Skeletal muscle tissue (tissue), 4 donors: Measurements from ENCODE around the gene EMILIN1. TPM values are rescaled to one million over a fixed set of nuclear protein-coding genes. Genes with fewer than 3 reads are reported as not detected.

ENCODE experiments used
- H3K27ac ChIP-seq: one replicate; pipeline ENCODE4 v1.7.0; 2013; ENCODE audit warnings: mild to moderate bottlenecking, low read depth, low read length, inconsistent platforms
- H3K27me3 ChIP-seq, 3 donors: one replicate each; pipeline ENCODE4 v1.7.0; 2013; ENCODE audit warnings: low read length in 3 of 3; ENCODE audit not compliant: control insufficient read depth in 3 of 3, insufficient read depth in 3 of 3
- H3K36me3 ChIP-seq, 3 donors: one replicate each; pipeline ENCODE4 v1.7.0; 2013; ENCODE audit warnings: low read length in 3 of 3; ENCODE audit not compliant: control insufficient read depth in 3 of 3, insufficient read depth in 3 of 3
- H3K4me1 ChIP-seq, 3 donors: one replicate each; pipeline ENCODE4 v1.7.0; 2013; ENCODE audit warnings: low read length in 3 of 3, mild to moderate bottlenecking in 3 of 3; ENCODE audit not compliant: control insufficient read depth in 3 of 3, insufficient read depth in 3 of 3
- H3K4me3 ChIP-seq, 3 donors: one replicate each; pipeline ENCODE4 v1.7.0; 2013; ENCODE audit warnings: low read length in 3 of 3
- H3K9ac ChIP-seq, 3 donors: one replicate each; pipeline ENCODE4 v1.7.0; 2013; ENCODE audit warnings: low read length in 3 of 3, mild to moderate bottlenecking in 3 of 3, moderate library complexity in 2 of 3, low read depth in 1 of 3
- H3K9me3 ChIP-seq, 3 donors: one replicate each; pipeline ENCODE4 v1.7.0; 2013; ENCODE audit warnings: low read length in 3 of 3; ENCODE audit not compliant: control insufficient read depth in 3 of 3
- total RNA-seq: library from RNA; depleted of rRNA; stranded (reverse); fragments of >200 nt; gene quantifications from one replicate; pipeline ENCODE4 v1.2.3, GENCODE V29; 2014
- donor health status: Osteomylitis.

The EMILIN1 gene
- total RNA-seq, 1 donor from 2014 or later, result 61.6 TPM

DNA sequence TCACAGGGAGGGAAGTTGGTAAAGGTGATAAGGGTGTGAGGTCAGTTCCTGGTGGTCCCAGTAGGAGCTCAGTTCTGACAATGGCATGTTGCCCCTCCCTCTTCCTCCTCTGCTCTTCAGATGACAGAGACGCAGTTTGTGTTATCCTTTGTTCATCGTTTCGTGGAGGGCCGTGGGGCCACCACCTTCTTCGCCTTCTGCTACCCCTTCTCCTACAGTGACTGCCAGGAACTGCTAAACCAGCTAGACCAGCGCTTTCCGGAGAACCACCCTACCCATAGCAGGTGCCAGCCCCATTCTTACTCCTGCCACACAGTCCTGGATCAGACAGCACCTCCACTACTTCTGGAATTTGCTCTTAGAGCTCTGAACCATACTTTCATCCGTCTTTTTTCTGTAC, 24.6 kb upstream of the EMILIN1 start:
- Histone ChIP-seq H3K9me3 (no peaks in the 10 kb centered on the region), H3K4me1 (peaks cover 18 to 25% (median 20%) of the 10 kb centered on the region in 3 donors), H3K27me3 (no peaks in the 10 kb centered on the region), H3K27ac (no peak overlapping the region), H3K36me3 (peaks cover 31 to 50% (median 49%) of the 10 kb centered on the region in 3 donors), H3K9ac (no peak overlapping the region), H3K4me3 (no peak overlapping the region)

- peaks cover 31 to 59% (median 55%) of the 10 kb centered on the region in 3 donors for H3K36me3 ChIP-seq
- no peaks in the 10 kb centered on the region for H3K27me3 ChIP-seq
- H3K4me1 ChIP-seq, result peaks cover 12 to 19% (median 14%) of the 10 kb centered on the region in 3 donors
- no peak overlapping the region for H3K27ac ChIP-seq
- H3K4me3 ChIP-seq, result no peak overlapping the region
- H3K9me3 ChIP-seq, result no peaks in the 10 kb centered on the region
- no peak overlapping the region for H3K9ac ChIP-seq
These were observed 23.7 kb upstream of the EMILIN1 start for GRCh38 chr2:27054721-27055120.

- Histone ChIP-seq H3K27ac (no peak overlapping the region), H3K27me3 (no peaks in the 10 kb centered on the region), H3K9ac (no peak overlapping the region), H3K4me1 (peaks cover 1 to 3% (median 2%) of the 10 kb centered on the region in 3 donors), H3K4me3 (no peak overlapping the region), H3K9me3 (no peaks in the 10 kb centered on the region), H3K36me3 (peaks cover 31 to 65% (median 57%) of the 10 kb centered on the region in 3 donors)
These were observed 21.2 kb upstream of the EMILIN1 start for GRCh38 chr2:27057184-27057583.

DNA sequence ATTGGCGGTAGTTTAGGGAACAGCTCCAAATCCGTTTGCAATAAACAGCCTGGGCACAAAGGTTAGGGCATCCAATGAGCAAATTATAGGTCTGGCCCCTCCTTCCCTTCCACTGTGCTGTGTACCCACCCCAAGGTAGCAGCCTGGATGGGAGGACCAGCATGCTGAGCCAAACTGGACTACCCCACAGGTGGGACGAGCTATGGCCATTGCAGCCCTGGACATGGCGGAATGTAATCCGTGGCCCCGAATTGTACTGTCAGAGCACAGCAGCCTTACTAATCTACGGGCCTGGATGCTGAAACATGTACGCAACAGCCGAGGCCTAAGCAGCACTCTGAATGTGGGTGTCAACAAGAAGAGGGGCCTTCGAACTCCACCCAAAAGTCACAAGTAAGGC, 20.2 kb upstream of the EMILIN1 start:
- Histone ChIP-seq H3K27ac (no peak overlapping the region), H3K4me1 (no peaks in the 10 kb centered on the region), H3K9ac (no peak overlapping the region), H3K27me3 (no peaks in the 10 kb centered on the region), H3K36me3 (peaks cover 30 to 66% (median 57%) of the 10 kb centered on the region in 3 donors), H3K9me3 (no peaks in the 10 kb centered on the region), H3K4me3 (no peak overlapping the region)

DNA sequence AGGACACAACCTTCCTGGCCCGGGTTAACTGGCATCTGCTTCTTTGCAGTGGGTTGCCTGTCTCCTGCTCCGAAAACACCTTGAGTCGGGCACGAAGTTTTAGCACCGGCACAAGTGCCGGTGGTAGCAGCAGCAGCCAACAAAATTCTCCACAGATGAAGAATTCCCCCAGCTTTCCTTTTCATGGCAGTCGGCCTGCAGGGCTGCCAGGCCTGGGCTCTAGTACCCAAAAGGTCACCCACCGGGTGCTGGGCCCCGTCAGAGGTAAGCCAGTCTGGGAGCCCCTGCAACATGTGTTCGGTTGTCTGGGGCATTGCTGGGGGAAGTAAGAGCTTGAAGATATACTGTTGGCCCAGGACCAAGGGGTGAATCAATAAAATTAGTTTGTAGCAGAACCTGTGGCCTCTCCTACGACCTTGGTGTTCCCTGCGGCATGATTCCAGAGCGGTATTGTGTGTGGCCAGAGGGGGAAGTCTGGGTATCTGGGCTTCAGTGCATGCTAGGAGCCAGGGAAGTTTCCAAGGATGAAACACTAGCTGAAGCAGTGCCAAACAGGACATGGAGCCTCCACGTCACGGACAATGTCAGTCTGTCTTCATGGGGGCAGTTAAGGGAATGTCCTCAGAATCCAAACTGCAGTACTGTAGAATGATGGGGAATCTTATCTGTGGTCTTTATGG, 19.1 kb upstream of the EMILIN1 start:
- Histone ChIP-seq H3K27ac (no peak overlapping the region), H3K36me3 (peaks cover 23 to 56% (median 46%) of the 10 kb centered on the region in 3 donors), H3K9ac (peak overlapping the region in 1 of 3 donors; percentile 48), H3K27me3 (no peaks in the 10 kb centered on the region), H3K4me3 (no peak overlapping the region), H3K4me1 (peaks cover 0 to 7% (median 5%) of the 10 kb centered on the region in 3 donors), H3K9me3 (no peaks in the 10 kb centered on the region)

DNA sequence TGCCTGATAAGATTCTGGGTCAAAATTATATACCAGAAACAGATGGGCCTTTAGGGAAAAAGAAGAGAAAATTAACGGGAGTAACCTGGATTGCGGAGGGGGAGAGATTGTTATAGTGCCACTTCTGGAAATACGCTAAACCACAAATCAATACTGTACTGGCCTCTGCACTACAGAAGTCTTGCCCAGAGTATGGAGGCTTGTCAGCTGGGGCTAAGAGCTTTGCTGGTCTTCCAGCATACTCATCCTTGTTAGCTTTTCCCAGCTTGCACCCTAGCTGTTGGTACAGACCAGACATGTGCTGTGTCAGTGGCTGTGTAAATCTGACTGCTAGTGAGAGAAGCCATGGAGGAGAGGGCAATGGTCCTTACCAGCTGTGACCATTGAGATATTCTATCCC, 18.1 kb upstream of the EMILIN1 start:
- Histone ChIP-seq H3K4me3 (no peak overlapping the region), H3K36me3 (peaks cover 18 to 45% (median 38%) of the 10 kb centered on the region in 3 donors), H3K4me1 (peaks cover 0 to 7% (median 5%) of the 10 kb centered on the region in 3 donors)

DNA sequence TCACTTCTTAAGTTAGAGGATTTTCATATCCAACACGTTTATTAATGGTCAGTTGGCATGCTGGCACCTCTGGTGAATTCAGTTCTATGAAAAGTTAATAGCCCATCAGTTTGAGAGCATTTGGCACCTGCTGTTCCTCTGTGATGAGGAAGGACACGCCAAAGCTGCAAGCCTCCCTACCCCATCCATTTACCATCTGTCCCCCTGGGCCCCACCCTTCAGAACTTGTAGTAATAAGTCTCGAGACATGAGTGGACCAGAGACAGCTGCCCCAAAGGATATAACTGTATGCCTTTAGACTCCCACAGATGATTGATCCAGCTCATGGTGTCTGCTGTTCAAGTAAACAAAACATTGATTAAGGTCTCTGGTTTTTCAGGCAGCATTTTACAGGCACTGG, 13.3 kb upstream of the EMILIN1 start:
- no peak overlapping the region for H3K9ac ChIP-seq
- no peaks in the 10 kb centered on the region for H3K27me3 ChIP-seq
- no peak overlapping the region for H3K4me3 ChIP-seq
- peaks cover 16 to 26% (median 19%) of the 10 kb centered on the region in 3 donors for H3K4me1 ChIP-seq
- H3K9me3 ChIP-seq, result no peaks in the 10 kb centered on the region
- H3K36me3 ChIP-seq, result peaks cover 15 to 38% (median 28%) of the 10 kb centered on the region in 3 donors
- no peak overlapping the region for H3K27ac ChIP-seq

More for the DNA sequence above, 18.1 kb upstream of the EMILIN1 start:
- Histone ChIP-seq H3K9ac (no peak overlapping the region), H3K27ac (no peak overlapping the region), H3K27me3 (no peaks in the 10 kb centered on the region), H3K9me3 (no peaks in the 10 kb centered on the region)

- Histone ChIP-seq H3K4me1 (peaks cover 29 to 44% (median 34%) of the 10 kb centered on the region in 3 donors), H3K27ac (no peak overlapping the region), H3K36me3 (peaks cover 21 to 34% (median 25%) of the 10 kb centered on the region in 3 donors), H3K9me3 (no peaks in the 10 kb centered on the region), H3K4me3 (no peak overlapping the region), H3K9ac (no peak overlapping the region), H3K27me3 (no peaks in the 10 kb centered on the region)
These were observed 11.0 kb upstream of the EMILIN1 start for GRCh38 chr2:27067385-27067784.

- no peaks in the 10 kb centered on the region for H3K9me3 ChIP-seq
- peaks cover 34 to 46% (median 34%) of the 10 kb centered on the region in 3 donors for H3K4me1 ChIP-seq
- H3K36me3 ChIP-seq, result peaks cover 21 to 29% (median 25%) of the 10 kb centered on the region in 3 donors
- H3K9ac ChIP-seq, result peak overlapping the region in 1 of 3 donors; percentile 51
- no peaks in the 10 kb centered on the region for H3K27me3 ChIP-seq
- H3K27ac ChIP-seq, result no peak overlapping the region
- H3K4me3 ChIP-seq, result no peak overlapping the region
These were observed 9.0 kb upstream of the EMILIN1 start for GRCh38 chr2:27069436-27069835.

- peaks cover 37 to 52% (median 37%) of the 10 kb centered on the region in 3 donors for H3K4me1 ChIP-seq
These were observed 8.3 kb upstream of the EMILIN1 start for GRCh38 chr2:27069961-27070618.

More at GRCh38 chr2:27069961-27070618, 8.3 kb upstream of the EMILIN1 start:
- Histone ChIP-seq H3K27me3 (no peaks in the 10 kb centered on the region), H3K4me3 (peak overlapping the region; percentile 86 to 99 (median 89)), H3K9ac (peak overlapping the region; percentile 93 to 96 (median 93)), H3K9me3 (no peaks in the 10 kb centered on the region), H3K27ac (no peak overlapping the region), H3K36me3 (peaks cover 19 to 29% (median 25%) of the 10 kb centered on the region in 3 donors)
